Effector CD8-positive, alpha-beta T cell (primary cell): ENCODE measurements around the gene MIPEP.
"Not testable (repeated sequence)": the region's sequence is repeated elsewhere in the genome, so short reads cannot be mapped to it uniquely, and the experiment has no call there.

Source experiments
- DNase-seq: peaks from one replicate; lab custom pipeline; 2025; lab: John Stamatoyannopoulos, UW
- total RNA-seq, 4 experiments: gene quantifications; one replicate each; lab custom pipeline; 2026; lab: John Stamatoyannopoulos, UW

Gene MIPEP
- total RNA-seq: 10.1 to 16.5 (median 11.1) reads per million in 4 experiments

DNA sequence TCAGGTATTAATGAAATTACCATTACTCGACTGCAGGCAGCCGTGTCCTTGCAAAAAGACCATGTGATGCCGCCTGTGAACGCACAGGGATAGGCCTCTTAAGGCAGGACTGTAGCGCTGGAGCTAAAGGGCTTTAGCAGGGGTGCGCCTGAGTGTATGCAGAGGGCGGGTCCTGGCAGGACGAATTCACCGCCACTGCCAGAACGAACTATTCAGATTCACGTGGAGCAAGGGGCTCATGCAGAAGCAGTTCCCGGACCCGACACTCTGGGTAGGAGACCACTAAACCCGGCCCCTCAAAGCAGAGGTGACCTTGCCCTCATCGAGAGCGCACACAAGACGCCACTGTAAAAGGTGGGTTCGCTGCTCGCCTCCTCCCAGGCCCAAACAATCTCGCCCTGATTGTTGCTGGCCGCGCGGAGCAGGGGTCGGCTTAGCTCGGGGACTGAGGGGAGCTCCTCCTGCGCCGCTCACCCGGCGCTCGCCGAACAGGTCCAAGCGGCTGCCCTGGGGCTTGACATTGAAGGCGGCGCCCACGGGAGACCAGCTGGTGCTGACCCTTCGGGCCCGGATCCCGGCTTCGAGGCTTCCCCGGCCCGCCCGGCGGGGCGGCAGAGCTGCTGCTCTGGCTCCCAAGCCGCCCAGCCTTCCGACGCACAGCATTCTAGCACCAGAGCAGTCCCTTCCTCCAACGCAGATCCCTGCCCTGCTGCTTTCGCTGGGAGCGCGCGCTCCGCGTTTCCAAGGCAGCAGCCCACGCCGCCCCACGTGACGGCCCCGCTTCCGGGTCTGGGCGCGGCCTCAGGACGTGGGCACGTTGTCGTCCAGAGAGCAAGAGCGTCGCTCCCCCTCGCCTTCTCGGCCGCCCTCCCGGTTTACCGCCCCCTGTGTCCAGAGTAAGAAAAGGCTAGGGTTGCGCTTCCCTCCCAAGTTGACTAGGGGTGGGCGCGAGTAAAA lies at the start of gene MIPEP:
Gene MIPEP, minus strand, starts transcription at position 743 of the 957 bp plus-strand sequence. Its CDS starts 80 bp downstream, at position 663.
- peak; percentile 78 for DNase-seq

DNA sequence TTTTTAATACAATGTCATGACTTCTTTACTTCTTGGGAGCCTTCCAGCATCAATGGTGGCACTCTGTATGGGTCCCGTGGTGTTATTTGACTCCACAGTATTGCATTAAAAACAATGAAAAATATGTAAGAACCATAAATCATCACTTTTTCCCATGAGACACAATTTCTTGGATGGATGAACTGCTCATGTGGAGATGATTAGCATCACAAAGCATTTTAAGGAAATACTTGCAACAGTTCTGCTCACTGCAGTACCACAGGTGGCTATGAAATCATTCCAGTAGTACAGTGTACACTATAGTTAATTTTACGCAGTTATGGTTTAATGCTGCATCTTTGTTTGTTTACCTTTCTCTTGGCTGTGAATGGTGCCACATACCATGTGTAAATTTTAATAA lies 45.3 kb upstream of the MIPEP start:
- no peak for DNase-seq

DNA sequence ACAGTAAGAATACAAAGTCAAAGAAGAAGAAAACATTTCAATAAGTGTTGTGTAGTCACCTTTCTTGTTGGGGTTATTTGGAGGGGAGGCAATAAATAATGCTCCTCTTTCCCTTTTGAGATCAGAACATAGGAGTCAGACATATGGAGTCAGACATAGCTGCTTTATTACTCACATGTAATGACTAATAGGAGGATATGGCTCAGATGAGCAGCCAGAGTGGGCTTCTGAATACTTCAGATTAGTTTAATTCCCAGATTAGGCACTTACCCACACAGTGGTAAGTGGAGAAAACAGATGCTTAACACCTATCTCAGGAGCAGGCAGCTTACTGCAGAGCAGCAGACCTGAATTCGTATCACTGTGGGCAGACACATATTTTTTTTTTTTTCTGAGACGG lies 39.8 kb upstream of the MIPEP start:
- no peak for DNase-seq

DNA sequence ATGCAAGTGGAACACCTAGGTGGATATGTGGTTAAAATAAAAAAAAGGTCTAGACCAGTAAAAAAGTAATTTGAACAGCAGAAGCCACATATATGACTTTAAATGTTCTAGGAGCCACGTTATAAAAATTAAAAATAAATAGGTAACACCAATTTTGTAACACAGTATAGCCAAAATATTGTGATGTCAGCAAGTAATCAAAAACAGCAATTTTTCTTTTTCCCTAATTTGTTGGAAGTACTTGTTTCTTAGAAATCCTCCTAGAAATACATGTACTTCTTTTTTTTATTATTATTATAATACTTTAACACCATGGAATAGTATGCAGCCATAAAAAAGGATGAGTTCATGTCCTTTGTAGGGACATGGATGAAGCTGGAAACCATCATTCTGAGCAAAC lies 33.8 kb upstream of the MIPEP start:
- no peak for DNase-seq

DNA sequence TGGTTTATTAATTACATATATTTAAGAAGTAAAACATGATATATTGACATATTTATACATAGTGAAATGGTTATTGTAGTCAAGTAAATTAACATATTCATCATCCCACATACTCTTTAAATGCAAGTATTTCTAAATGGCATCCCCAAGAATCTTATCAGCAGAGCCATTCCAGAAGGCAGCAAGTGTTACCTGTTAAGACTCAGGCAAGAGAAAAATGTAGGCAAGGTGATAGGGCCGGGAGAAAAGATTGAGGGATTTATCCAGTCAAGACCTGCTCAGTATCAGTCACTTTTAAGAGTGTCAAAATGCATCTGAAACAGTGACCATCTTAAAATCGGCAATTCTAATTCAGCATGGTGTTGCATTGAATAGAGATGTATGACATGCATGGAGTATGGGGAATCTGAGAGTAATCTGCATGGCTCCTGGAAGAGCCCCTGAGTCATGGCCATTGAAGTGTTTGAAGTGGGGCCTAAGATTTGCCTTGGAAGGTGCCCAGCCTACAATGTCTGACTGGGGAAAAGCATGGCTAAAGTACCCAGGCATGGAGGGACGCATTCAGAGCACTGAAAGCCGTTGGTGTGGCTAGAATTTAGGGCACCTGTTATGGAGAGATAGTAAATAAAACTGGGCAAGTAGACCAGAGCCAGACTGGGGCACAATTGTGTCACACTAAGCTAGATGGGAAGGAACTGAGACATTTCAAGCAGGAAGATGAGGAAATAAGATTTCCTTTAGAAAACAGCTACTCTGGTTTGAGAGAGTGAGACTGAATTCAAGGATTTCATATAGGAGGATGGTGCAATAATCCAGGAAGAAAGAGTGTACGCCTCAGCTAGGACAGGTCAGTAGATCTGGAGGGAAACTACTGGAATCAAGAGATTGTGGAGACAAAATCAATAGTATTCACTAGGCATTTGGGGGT lies 33.1 kb upstream of the MIPEP start:
- DNase-seq: no peak

DNA sequence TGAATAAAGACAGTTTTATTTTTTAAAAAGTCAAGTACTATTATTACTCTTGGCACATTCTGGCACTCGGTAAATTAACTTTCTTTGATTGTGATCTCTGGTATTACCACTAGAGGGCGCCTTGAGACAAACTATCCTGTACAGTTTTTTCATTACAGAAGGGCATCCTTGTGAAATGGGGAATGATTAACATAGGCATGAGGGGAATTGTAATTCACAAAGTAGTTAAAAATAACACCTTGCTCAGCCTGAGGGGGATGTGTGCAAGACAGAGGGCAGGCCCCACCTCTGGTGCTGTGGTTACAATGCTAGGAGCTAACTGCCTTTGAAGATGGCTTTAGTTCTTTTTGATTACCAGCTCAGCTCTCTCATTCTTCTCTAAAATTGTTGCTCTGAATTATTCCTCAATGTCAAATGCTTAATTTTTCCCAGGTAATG lies 32.3 kb upstream of the MIPEP start:
- DNase-seq: no peak

DNA sequence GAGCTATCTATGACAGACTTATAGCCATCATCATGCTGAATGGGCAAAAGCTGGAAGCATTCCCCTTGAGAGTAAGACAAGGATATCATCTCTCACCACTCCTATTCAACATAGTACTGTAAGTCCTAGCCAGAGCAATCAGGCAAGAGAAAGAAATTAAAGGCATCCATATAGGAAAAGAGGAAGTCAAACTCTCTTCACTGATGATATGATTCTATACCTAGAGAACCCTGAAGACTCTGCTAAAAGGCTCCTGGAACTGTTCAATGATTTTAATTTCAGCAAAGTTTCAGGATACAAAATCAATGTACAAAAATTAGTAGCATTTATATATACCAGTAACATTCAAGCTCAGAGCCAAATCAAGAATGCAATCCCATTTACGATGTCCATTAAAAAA lies 29.8 kb upstream of the MIPEP start:
- DNase-seq: no peak

DNA sequence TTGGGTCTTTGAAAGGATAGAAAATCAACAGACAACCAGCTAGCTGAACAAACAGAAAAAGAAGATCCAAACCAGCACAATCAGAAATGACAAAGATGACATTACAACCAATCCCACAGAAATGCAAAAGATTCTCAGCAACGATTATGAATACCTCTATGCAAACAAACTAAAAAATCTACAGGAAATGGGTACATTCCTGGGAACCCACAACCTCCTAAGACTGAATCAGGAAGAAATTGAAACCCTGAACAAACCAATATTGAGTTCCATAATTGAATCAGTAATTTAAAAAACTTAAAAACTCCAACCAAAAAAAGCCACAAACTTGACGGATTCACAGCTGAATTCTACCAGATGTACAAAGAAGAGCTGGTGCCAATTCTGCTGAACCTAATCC lies 29.0 kb upstream of the MIPEP start:
- no peak for DNase-seq

DNA sequence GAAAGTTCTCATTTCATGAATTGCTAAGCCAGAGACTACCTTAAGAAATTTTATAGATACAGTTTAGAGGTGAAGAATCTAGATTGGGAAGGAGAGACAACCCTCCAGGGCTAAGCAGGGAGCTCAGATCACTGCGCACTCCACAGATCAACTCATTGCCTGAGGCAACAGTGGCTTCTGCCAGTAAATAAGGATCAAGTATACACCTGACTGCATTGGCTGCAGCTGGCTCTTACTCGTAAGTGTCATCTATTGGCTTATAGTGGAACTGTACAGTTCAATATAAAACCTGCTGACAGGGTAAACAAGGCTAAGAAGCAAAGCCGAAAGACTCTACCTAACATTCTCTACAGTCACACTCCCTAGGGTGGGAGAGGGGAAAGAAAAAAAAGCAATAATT lies 26.1 kb upstream of the MIPEP start:
- no peak for DNase-seq

DNA sequence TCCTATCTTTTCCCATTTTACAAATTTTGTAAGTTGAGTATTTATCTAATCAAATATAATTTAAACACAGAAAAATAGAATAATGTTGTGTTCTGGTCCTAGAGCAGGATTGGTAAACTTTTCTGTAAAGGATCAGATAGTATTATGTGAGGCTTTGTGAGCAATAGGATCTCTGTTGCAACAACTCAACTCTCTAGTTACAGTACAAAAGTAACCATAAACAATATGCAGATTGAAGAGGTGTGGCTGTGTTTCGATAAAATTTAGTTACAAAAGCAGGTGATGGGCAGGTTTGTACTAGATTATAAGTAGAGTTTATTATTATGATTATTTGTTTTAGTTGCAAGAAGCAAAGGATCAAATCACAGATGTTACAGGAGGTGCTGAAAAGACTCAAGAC lies 23.3 kb upstream of the MIPEP start:
- DNase-seq: no peak

DNA sequence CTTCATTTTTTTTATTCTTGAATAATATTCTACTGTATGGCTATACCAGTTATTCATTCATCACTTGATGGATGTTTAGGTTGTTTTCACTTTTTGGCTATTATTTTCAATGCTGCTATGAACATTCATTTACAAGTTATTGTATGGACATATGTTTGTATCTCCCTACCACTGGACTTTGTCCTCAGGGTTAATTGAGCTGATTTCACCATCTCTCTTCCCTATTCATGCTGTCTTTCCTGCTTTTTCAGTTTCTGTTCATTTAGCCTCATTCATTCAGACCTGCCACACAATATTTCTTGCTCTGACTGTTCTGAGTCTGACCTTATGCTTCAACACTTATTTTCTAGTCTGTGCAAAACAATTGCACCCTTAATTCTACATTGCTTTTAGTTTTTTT lies 20.4 kb upstream of the MIPEP start:
- no peak for DNase-seq

DNA sequence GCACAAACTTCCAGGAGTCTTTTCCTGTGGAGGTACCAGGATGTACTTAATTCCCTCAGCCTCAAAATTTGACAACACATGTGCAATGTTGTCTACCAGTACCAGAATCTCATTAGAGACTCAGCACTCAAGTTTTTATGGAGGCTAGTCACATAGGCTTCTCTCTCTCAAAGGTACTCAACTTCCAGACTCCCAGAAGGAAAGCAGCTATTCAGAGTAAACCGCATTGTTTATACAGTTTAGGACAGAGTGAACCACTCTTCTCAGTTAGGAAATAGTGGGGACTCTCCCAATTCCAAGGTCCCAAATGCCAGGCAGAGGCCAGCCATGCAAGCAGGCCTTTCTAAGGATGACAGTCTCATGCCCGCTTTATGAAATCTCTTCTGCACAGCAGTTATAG lies 16.6 kb upstream of the MIPEP start:
- no peak for DNase-seq

DNA sequence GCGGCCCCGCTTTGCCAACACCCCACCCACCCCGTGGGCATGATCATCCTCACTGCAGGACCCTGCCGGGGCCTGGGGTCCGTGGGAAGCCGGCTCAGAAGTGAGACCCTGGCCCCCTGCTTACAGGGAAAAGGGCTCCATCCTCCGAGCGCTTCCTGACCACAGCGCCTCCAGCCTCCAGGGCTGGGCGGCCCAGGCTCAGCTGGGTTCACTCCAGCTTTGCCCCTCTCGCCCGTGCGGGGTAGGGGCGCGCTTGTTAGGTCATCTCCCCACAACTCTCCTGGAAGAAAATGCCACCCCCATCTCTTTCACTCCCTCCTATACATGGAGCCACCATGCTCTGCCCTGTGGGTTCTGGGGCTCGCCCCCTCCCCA lies 14.7 kb upstream of the MIPEP start:
- DNase-seq: no peak

DNA sequence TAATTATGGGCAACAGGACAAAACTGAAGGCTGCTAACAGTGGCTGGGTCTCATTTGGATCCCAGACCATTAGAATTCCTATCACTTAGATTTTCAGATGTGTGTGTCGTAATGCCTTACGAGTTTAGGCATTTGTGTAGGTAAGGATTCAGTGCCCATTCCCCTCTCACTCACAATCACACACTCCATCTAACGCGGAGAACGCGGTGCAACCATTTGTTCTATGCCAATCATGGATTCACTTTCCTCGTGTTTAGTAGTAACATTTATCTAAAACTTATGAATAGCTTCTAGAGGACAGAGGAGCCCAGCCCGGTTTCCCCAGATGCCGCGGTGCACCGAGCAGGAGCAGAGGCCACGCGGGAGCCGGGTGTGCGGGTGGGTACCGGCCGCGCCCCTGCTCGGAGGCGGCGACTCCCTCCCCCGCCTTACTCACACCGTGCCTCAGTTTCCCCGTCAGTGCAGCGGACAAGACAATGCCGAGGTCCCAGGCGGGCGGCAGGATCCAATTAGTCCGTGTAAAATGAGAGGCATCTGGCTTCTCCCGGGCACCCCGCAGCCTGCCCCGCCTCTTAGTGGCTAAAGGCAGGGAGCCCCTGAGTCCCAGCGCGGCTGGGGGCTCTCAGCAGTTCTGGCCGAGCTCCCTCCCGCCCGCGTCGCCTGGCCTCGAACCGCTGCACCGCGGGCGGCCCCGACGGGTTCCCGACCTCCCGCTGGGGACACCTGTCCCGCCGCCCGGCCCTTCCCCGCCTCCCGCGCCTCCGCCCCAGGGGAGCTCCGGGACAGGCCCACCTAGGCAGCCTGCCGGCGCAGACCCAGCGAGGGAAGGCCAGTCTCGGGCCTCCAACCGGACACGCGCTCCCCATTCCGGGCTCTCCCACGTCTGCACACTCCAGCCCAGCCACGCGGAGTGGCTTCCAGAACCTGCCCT lies 14.0 kb upstream of the MIPEP start:
- no peak for DNase-seq

DNA sequence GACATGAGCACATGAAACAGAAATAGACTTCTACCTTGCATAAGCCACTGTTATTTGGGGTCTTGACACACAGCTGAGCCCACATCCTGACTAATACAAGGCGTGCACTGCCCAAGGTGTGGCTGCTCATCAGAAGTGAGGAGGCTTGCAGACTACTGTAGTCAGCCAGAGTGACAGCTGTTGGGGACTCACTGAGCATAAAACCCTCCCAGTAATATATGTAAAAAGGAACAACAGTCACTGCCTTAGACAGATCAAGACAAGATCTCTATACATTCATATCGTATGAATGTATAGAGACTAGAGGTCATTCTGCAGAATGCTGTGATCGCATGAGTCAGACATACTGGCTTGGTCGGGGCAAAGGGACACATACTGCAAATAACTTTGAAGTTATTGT lies 12.2 kb upstream of the MIPEP start:
- DNase-seq: no peak

DNA sequence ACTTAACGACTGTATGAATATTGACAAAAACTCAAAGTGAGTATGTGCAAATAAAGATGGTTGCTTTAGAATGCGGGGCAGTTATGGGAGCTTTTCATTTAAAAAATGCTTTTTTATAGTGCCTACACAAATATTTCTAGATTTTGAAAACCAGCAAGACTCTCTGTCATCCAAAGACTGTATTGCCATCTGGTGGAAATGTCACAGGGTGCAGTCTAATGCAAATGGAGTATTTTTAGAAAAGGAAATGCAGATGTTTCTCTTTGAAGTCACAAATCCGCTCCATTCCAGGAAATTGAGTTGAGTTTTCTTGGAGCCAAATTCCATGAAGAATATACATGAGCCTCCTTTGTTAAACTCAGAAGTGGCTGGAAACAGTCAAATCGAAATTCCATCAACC lies 10.4 kb upstream of the MIPEP start:
- DNase-seq: peak; percentile 5

DNA sequence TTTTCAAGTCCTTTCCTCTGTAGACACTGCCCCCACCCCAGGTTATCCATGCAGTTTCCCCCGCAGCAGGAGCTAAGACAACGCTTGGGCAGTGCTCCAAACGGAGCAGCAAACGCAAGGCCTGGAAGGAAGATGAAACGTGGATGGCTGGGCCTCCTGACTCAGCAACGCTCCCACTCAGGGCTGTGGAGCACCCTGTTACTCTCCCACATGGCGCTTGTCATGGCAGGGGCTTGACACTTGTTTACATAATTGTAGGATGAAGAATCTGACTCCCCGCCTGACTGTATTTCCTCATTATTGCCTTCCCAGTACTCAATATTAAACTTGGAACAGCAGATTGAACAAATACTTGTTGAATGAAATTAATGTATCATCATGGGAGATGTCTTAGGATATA lies 8.9 kb upstream of the MIPEP start:
- no peak for DNase-seq

DNA sequence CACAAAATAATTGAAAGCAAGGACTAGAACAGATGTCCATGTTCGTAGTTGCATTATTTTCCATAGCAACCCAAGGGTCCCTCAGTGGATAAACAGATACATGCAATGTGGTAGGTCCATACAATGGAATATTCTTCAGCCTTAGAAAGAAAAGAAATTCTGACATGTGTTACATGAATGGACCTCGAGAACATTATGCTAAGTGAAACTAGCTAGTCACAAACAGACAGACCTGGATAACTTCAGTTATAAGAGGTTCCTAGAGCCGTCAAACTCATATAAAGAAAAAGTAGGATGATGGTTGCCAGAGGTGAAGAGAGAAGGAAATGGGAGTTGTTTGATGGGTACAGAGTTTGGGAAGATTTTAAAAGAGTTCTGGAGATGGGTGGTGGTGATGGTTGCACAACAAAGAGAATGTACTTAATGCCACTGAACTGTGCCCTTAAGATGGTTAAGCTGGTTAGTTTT lies 8.3 kb upstream of the MIPEP start, which contains the start of gene C1QTNF9B:
Gene C1QTNF9B, minus strand, starts transcription at position 51 of the 468 bp plus-strand sequence.
- not testable (repeated sequence) for DNase-seq

DNA sequence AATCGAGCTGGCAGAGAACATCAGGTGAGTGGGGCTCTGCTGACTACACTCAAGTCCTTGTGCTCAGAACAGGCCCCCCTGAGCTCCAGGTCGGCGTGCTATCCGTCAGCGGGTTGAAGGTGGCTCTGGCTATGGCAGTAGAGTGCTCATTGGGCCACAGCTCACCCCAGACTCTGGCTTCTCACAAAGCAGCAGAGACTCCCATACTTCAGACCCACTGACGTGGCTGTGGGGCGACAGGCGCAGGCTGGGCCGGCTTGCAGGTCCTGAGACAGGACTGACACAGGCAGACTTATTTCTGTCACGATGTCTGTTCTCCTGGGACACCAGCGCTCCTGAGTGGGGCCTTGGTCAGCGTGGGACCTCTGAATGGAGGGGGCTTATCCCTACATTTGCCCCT lies 5.5 kb upstream of the MIPEP start:
- DNase-seq: not testable (repeated sequence)

DNA sequence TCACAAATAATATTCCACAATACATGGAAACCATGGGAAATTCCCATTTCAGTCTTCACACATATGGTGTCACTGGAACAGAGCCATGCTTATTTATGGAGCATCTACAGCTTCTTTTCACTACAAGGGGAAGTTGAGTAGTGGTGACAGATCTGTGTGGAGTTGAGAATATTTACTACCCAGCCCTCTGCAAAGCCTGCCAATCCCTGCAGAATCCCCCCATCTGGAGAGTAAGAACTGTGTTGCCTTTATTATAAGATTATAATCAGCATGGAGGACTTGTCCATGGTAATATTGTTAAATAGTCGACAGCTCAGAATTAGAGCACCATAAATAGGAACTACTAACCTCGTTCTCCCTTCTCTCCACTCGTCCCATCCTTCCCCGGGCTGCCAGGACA lies 4.6 kb upstream of the MIPEP start:
- DNase-seq: not testable (repeated sequence)
